ENCODE results near the gene BTAF1.

BTAF1 gene

GRCh38 chr10:91908337-91909116, 15.0 kb upstream of the BTAF1 start:
- peak overlapping the region; percentile 38 to 83 for H3K4me3 ChIP-seq (ENCODE audit: low read length in 2 of 2)

GRCh38 chr10:91909117-91909677, 14.4 kb upstream of the BTAF1 start, which contains the start of gene FGFBP3:
FGFBP3 (minus strand) TSS chr10:91909486; CDS start chr10:91908969, 517 bp downstream.
- Histone ChIP-seq H3K27ac (ENCODE audit: low read length) (peak within 1 kb of the TSS; percentile 8), H3K4me3 (ENCODE audit: low read length in 2 of 2) (peak within 1 kb of the TSS; percentile 38 to 83), H3K27me3 (ENCODE audit: control insufficient read depth in 1 of 2, insufficient read depth in 2 of 2, low read length in 2 of 2) (no peaks in the 10 kb centered on the region), H3K9ac (ENCODE audit: low read length in 2 of 2) (peak within 1 kb of the TSS; percentile 50 to 52), H3K4me1 (ENCODE audit: control insufficient read depth, insufficient read depth, low read length) (peaks cover 5% of the 10 kb centered on the region), H3K9me3 (ENCODE audit: control insufficient read depth in 2 of 2, low read length in 2 of 2) (no peaks in the 10 kb centered on the region), H3K36me3 (ENCODE audit: control insufficient read depth in 2 of 2, insufficient read depth in 2 of 2, low read length in 2 of 2) (no peaks in the 10 kb centered on the region)

More at GRCh38 chr10:91908337-91909116, 15.0 kb upstream of the BTAF1 start:
- H3K9me3 ChIP-seq (ENCODE audit: control insufficient read depth in 2 of 2, low read length in 2 of 2) = no peaks in the 10 kb centered on the region
- peak overlapping the region; percentile 50 to 52 for H3K9ac ChIP-seq (ENCODE audit: low read length in 2 of 2)
- H3K4me1 ChIP-seq (ENCODE audit: control insufficient read depth, insufficient read depth, low read length) = peaks cover 5% of the 10 kb centered on the region
- H3K27me3 ChIP-seq (ENCODE audit: control insufficient read depth in 1 of 2, insufficient read depth in 2 of 2, low read length in 2 of 2) = no peaks in the 10 kb centered on the region
- H3K36me3 ChIP-seq (ENCODE audit: control insufficient read depth in 2 of 2, insufficient read depth in 2 of 2, low read length in 2 of 2) = no peaks in the 10 kb centered on the region
- H3K27ac ChIP-seq (ENCODE audit: low read length) = peak overlapping the region; percentile 8

GRCh38 chr10:91910467-91910866, 13.1 kb upstream of the BTAF1 start:
- Histone ChIP-seq H3K9ac (ENCODE audit: low read length in 2 of 2) (no peak overlapping the region), H3K9me3 (ENCODE audit: control insufficient read depth in 2 of 2, low read length in 2 of 2) (no peaks in the 10 kb centered on the region), H3K27me3 (ENCODE audit: control insufficient read depth in 1 of 2, insufficient read depth in 2 of 2, low read length in 2 of 2) (no peaks in the 10 kb centered on the region), H3K36me3 (ENCODE audit: control insufficient read depth in 2 of 2, insufficient read depth in 2 of 2, low read length in 2 of 2) (no peaks in the 10 kb centered on the region), H3K4me3 (ENCODE audit: low read length in 2 of 2) (no peak overlapping the region), H3K27ac (ENCODE audit: low read length) (no peak overlapping the region), H3K4me1 (ENCODE audit: control insufficient read depth, insufficient read depth, low read length) (peaks cover 5% of the 10 kb centered on the region)

GRCh38 chr10:91919651-91920050, 3.9 kb upstream of the BTAF1 start:
- no peaks in the 10 kb centered on the region for H3K27me3 ChIP-seq (ENCODE audit: control insufficient read depth in 1 of 2, insufficient read depth in 2 of 2, low read length in 2 of 2)
- H3K4me3 ChIP-seq (ENCODE audit: low read length in 2 of 2) = no peak overlapping the region
- no peak overlapping the region for H3K27ac ChIP-seq (ENCODE audit: low read length)
- no peak overlapping the region for H3K9ac ChIP-seq (ENCODE audit: low read length in 2 of 2)
- no peaks in the 10 kb centered on the region for H3K4me1 ChIP-seq (ENCODE audit: control insufficient read depth, insufficient read depth, low read length)
- no peaks in the 10 kb centered on the region for H3K9me3 ChIP-seq (ENCODE audit: control insufficient read depth in 2 of 2, low read length in 2 of 2)
- no peaks in the 10 kb centered on the region for H3K36me3 ChIP-seq (ENCODE audit: control insufficient read depth in 2 of 2, insufficient read depth in 2 of 2, low read length in 2 of 2)

- Histone ChIP-seq H3K4me3 (ENCODE audit: low read length in 2 of 2) (peak overlapping the region; percentile 89 to 94), H3K9me3 (ENCODE audit: control insufficient read depth in 2 of 2, low read length in 2 of 2) (no peaks in the 10 kb centered on the region), H3K9ac (ENCODE audit: low read length in 2 of 2) (peak overlapping the region; percentile 94 to 96), H3K27me3 (ENCODE audit: control insufficient read depth in 1 of 2, insufficient read depth in 2 of 2, low read length in 2 of 2) (no peaks in the 10 kb centered on the region), H3K4me1 (ENCODE audit: control insufficient read depth, insufficient read depth, low read length) (no peaks in the 10 kb centered on the region), H3K36me3 (ENCODE audit: control insufficient read depth in 2 of 2, insufficient read depth in 2 of 2, low read length in 2 of 2) (no peaks in the 10 kb centered on the region), H3K27ac (ENCODE audit: low read length) (peak overlapping the region; percentile 92)
These were observed 847 bp downstream of the BTAF1 start for GRCh38 chr10:91924212-91925021.

GRCh38 chr10:91925022-91925320, 1.4 kb downstream of the BTAF1 start:
- H3K27me3 ChIP-seq (ENCODE audit: control insufficient read depth in 1 of 2, insufficient read depth in 2 of 2, low read length in 2 of 2) = no peaks in the 10 kb centered on the region
- no peaks in the 10 kb centered on the region for H3K9me3 ChIP-seq (ENCODE audit: control insufficient read depth in 2 of 2, low read length in 2 of 2)
- peak overlapping the region; percentile 89 to 94 for H3K4me3 ChIP-seq (ENCODE audit: low read length in 2 of 2)
- H3K9ac ChIP-seq (ENCODE audit: low read length in 2 of 2) = peak overlapping the region in 1 of 2 donors; percentile 96
- no peaks in the 10 kb centered on the region for H3K36me3 ChIP-seq (ENCODE audit: control insufficient read depth in 2 of 2, insufficient read depth in 2 of 2, low read length in 2 of 2)
- no peak overlapping the region for H3K27ac ChIP-seq (ENCODE audit: low read length)
- no peaks in the 10 kb centered on the region for H3K4me1 ChIP-seq (ENCODE audit: control insufficient read depth, insufficient read depth, low read length)

- Histone ChIP-seq H3K27ac (ENCODE audit: low read length) (no peak overlapping the region), H3K4me3 (ENCODE audit: low read length in 2 of 2) (no peak overlapping the region), H3K36me3 (ENCODE audit: control insufficient read depth in 2 of 2, insufficient read depth in 2 of 2, low read length in 2 of 2) (peaks cover 1 to 5% of the 10 kb centered on the region in 2 donors), H3K27me3 (ENCODE audit: control insufficient read depth in 1 of 2, insufficient read depth in 2 of 2, low read length in 2 of 2) (no peaks in the 10 kb centered on the region), H3K9ac (ENCODE audit: low read length in 2 of 2) (peak overlapping the region in 1 of 2 donors; percentile 8), H3K4me1 (ENCODE audit: control insufficient read depth, insufficient read depth, low read length) (no peaks in the 10 kb centered on the region), H3K9me3 (ENCODE audit: control insufficient read depth in 2 of 2, low read length in 2 of 2) (no peaks in the 10 kb centered on the region)
These were observed 7.4 kb downstream of the BTAF1 start for GRCh38 chr10:91930939-91931338.

- Histone ChIP-seq H3K4me3 (ENCODE audit: low read length in 2 of 2) (no peak overlapping the region), H3K9me3 (ENCODE audit: control insufficient read depth in 2 of 2, low read length in 2 of 2) (no peaks in the 10 kb centered on the region), H3K36me3 (ENCODE audit: control insufficient read depth in 2 of 2, insufficient read depth in 2 of 2, low read length in 2 of 2) (peaks cover 8 to 10% of the 10 kb centered on the region in 2 donors), H3K4me1 (ENCODE audit: control insufficient read depth, insufficient read depth, low read length) (no peaks in the 10 kb centered on the region), H3K9ac (ENCODE audit: low read length in 2 of 2) (no peak overlapping the region), H3K27me3 (ENCODE audit: control insufficient read depth in 1 of 2, insufficient read depth in 2 of 2, low read length in 2 of 2) (no peaks in the 10 kb centered on the region), H3K27ac (ENCODE audit: low read length) (no peak overlapping the region)
These were observed 8.1 kb downstream of the BTAF1 start for GRCh38 chr10:91931526-91932190.

GRCh38 chr10:91932737-91933136, 9.2 kb downstream of the BTAF1 start:
- H3K27me3 ChIP-seq (ENCODE audit: control insufficient read depth in 1 of 2, insufficient read depth in 2 of 2, low read length in 2 of 2) = no peaks in the 10 kb centered on the region
- no peak overlapping the region for H3K4me3 ChIP-seq (ENCODE audit: low read length in 2 of 2)
- no peak overlapping the region for H3K9ac ChIP-seq (ENCODE audit: low read length in 2 of 2)
- H3K27ac ChIP-seq (ENCODE audit: low read length) = no peak overlapping the region
- peaks cover 11 to 12% of the 10 kb centered on the region in 2 donors for H3K36me3 ChIP-seq (ENCODE audit: control insufficient read depth in 2 of 2, insufficient read depth in 2 of 2, low read length in 2 of 2)
- no peaks in the 10 kb centered on the region for H3K9me3 ChIP-seq (ENCODE audit: control insufficient read depth in 2 of 2, low read length in 2 of 2)
- H3K4me1 ChIP-seq (ENCODE audit: control insufficient read depth, insufficient read depth, low read length) = no peaks in the 10 kb centered on the region

- H3K9me3 ChIP-seq (ENCODE audit: control insufficient read depth in 2 of 2, low read length in 2 of 2) = no peaks in the 10 kb centered on the region
- H3K4me1 ChIP-seq (ENCODE audit: control insufficient read depth, insufficient read depth, low read length) = no peaks in the 10 kb centered on the region
- peaks cover 11 to 12% of the 10 kb centered on the region in 2 donors for H3K36me3 ChIP-seq (ENCODE audit: control insufficient read depth in 2 of 2, insufficient read depth in 2 of 2, low read length in 2 of 2)
- no peak overlapping the region for H3K4me3 ChIP-seq (ENCODE audit: low read length in 2 of 2)
- no peak overlapping the region for H3K9ac ChIP-seq (ENCODE audit: low read length in 2 of 2)
- no peaks in the 10 kb centered on the region for H3K27me3 ChIP-seq (ENCODE audit: control insufficient read depth in 1 of 2, insufficient read depth in 2 of 2, low read length in 2 of 2)
- H3K27ac ChIP-seq (ENCODE audit: low read length) = no peak overlapping the region
These were observed 12.3 kb downstream of the BTAF1 start for GRCh38 chr10:91935886-91936285.
